ENCODE results near the gene LRMDA. TPM values are rescaled to one million over a fixed set of nuclear protein-coding genes. Genes with fewer than 3 reads are reported as not detected.

The LRMDA gene
- total and polyA plus RNA-seq, 12 donors = 30.7 to 132 (median 78.1) TPM

GRCh38 chr10:76547352-76547972 is 1116.0 kb downstream of the LRMDA start:
- Histone ChIP-seq H3K27me3 (no peaks in the 10 kb centered on the region), H3K9me3 (replicated peaks in 1 of 3) (no peaks in the 10 kb centered on the region), H3K4me1 (replicated peaks in 1 of 2) (no peaks in the 10 kb centered on the region), H3K27ac (no peak overlapping the region), H3K36me3 (replicated peaks in 1 of 2) (no peaks in the 10 kb centered on the region), H3K4me3 (no peak overlapping the region)
- intact Hi-C loops (cut with DNase I) = loop anchor here in 1 of 2 donors (10.0 kb wide), 1 partner anchor 1153 kb away; no protein-coding TSS in a partner anchor
- TF ChIP-seq CTCF (IDR thresholded peaks at IDR 0.05) = peak; percentile 76 to 92 (median 83)
- no peak for TF ChIP-seq POLR2A (IDR thresholded peaks at IDR 0.05)
- WGBS, 4 donors = 28 to 33% (median 31%) methylated on average over 11 of the region's 11 CpGs
- peak; percentile 81 to 94 (median 88) for DNase-seq

- intact Hi-C loops (cut with DNase I) = loop anchor here in 1 of 2 donors (10.0 kb wide), 1 partner anchor 1154 kb away; no protein-coding TSS in a partner anchor
- Histone ChIP-seq H3K9me3 (replicated peaks in 1 of 3) (no peaks in the 10 kb centered on the region), H3K27me3 (no peaks in the 10 kb centered on the region), H3K27ac (no peak overlapping the region), H3K36me3 (replicated peaks in 1 of 2) (no peaks in the 10 kb centered on the region), H3K4me3 (no peak overlapping the region), H3K4me1 (replicated peaks in 1 of 2) (no peaks in the 10 kb centered on the region)
- WGBS, 4 donors = 78 to 100% (median 92%) methylated on average over 1 of the region's 1 CpG
- DNase-seq = no peak
- TF ChIP-seq CTCF (IDR thresholded peaks at IDR 0.05) (no peak), POLR2A (IDR thresholded peaks at IDR 0.05) (no peak)
Observed at GRCh38 chr10:76548716-76549115, 1117.3 kb downstream of the LRMDA start.

- H3K27ac ChIP-seq = no peak overlapping the region
- no peak for DNase-seq
- intact Hi-C loops (cut with DNase I) = loop anchor here in 1 of 2 donors (10.0 kb wide), 1 partner anchor 1154 kb away; no protein-coding TSS in a partner anchor
- H3K4me3 ChIP-seq = no peak overlapping the region
- no peaks in the 10 kb centered on the region for H3K36me3 ChIP-seq (replicated peaks in 1 of 2)
- H3K9me3 ChIP-seq (replicated peaks in 1 of 3) = no peaks in the 10 kb centered on the region
- H3K4me1 ChIP-seq (replicated peaks in 1 of 2) = no peaks in the 10 kb centered on the region
- H3K27me3 ChIP-seq = no peaks in the 10 kb centered on the region
- 87 to 93% (median 91%) methylated on average over 2 to 3 of the region's 3 CpGs for WGBS, 4 donors
- TF ChIP-seq CTCF (IDR thresholded peaks at IDR 0.05) = no peak
- TF ChIP-seq POLR2A (IDR thresholded peaks at IDR 0.05) = no peak
Observed at GRCh38 chr10:76549171-76549570, 1117.7 kb downstream of the LRMDA start.

GRCh38 chr10:76550806-76551205 is 1119.4 kb downstream of the LRMDA start:
- TF ChIP-seq CTCF (IDR thresholded peaks at IDR 0.05) = no peak
- no peak for TF ChIP-seq POLR2A (IDR thresholded peaks at IDR 0.05)
- Histone ChIP-seq H3K27ac (no peak overlapping the region), H3K27me3 (no peaks in the 10 kb centered on the region), H3K36me3 (replicated peaks in 1 of 2) (no peaks in the 10 kb centered on the region), H3K9me3 (replicated peaks in 1 of 3) (no peaks in the 10 kb centered on the region), H3K4me1 (replicated peaks in 1 of 2) (peaks cover 6 to 8% of the 10 kb centered on the region in 2 donors), H3K4me3 (no peak overlapping the region)
- 72 to 76% (median 76%) methylated on average over 1 of the region's 1 CpG for WGBS, 4 donors
- intact Hi-C loops (cut with DNase I) = loop anchor here in 1 of 2 donors (10.0 kb wide), 1 partner anchor 236 kb away; no protein-coding TSS in a partner anchor
- DNase-seq = no peak

Measured in adrenal gland (tissue), 12 donors.